ENCODE data around the gene SEMA5A. TPM values are rescaled to one million over a fixed set of nuclear protein-coding genes. Genes with fewer than 3 reads are reported as not detected.

SEMA5A gene
- total RNA-seq, 1 experiment from 2014 or later = 0.15 TPM

DNA sequence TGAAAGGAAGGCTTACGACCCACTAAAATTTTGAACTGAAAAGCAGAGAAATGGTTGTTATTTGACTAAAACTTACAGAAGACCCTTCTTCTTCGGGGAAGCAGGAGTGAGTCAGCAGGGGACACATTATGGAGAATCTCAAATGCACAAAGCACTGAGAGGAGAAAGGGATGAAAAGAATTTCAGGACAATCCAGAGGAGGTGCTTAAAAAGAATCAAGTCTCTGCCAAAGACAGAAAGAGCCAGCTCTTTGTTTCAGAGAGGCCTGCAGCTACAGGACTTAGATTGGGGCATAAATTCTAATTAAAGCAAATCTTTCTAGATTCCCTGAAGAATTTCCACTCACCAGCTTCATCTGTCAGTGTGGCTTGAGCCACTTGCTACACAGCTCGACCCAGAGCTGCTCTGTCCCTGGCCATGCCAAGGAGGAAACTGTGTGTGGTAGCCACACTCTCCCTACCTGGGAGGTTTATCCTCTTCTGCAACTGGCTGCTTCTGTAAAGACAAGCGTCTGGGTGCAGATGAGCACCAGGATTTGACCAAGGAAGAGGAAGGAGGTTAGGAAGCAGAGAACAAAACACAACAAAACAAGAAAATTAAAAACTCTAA, 89.9 kb downstream of the SEMA5A start:
- ATAC-seq (no peak), DNase-seq (ENCODE audit: low read depth, low spot score) (no peak)
- Histone ChIP-seq H3K9me3 (ENCODE audit: control insufficient read depth, insufficient read depth, low read depth, low read length) (no peaks in the 10 kb centered on the region), H3K36me3 (ENCODE audit: control insufficient read depth, insufficient read depth, low read length) (no peaks in the 10 kb centered on the region), H3K27ac (ENCODE audit: low read length) (no peak overlapping the region), H3K4me1 (ENCODE audit: control insufficient read depth, insufficient read depth, low read length) (no peaks in the 10 kb centered on the region), H3K27me3 (ENCODE audit: control insufficient read depth, insufficient read depth, low read length) (no peaks in the 10 kb centered on the region), H3K4me3 (ENCODE audit: low read depth in 2 of 2, low read length in 2 of 2) (no peak overlapping the region)
- POLR2A ChIA-PET = no interaction called here
- TF ChIP-seq, protein P1, sequence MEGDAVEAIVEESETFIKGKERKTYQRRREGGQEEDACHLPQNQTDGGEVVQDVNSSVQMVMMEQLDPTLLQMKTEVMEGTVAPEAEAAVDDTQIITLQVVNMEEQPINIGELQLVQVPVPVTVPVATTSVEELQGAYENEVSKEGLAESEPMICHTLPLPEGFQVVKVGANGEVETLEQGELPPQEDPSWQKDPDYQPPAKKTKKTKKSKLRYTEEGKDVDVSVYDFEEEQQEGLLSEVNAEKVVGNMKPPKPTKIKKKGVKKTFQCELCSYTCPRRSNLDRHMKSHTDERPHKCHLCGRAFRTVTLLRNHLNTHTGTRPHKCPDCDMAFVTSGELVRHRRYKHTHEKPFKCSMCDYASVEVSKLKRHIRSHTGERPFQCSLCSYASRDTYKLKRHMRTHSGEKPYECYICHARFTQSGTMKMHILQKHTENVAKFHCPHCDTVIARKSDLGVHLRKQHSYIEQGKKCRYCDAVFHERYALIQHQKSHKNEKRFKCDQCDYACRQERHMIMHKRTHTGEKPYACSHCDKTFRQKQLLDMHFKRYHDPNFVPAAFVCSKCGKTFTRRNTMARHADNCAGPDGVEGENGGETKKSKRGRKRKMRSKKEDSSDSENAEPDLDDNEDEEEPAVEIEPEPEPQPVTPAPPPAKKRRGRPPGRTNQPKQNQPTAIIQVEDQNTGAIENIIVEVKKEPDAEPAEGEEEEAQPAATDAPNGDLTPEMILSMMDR (IDR thresholded peaks at IDR 0.05) = no peak
- intact Hi-C loops (cut with micrococcal nuclease; ENCODE audit: unreplicated experiment) = no loop called here
- in situ Hi-C loops (cut with HindIII; ENCODE audit: low pct_unique_long_range_greater_than_20kb, low sequenced_read_pairs) = no loop called here
- CTCF ChIA-PET = no interaction called here
- BruUV-seq (replicated peaks) = no TSS peak

DNA sequence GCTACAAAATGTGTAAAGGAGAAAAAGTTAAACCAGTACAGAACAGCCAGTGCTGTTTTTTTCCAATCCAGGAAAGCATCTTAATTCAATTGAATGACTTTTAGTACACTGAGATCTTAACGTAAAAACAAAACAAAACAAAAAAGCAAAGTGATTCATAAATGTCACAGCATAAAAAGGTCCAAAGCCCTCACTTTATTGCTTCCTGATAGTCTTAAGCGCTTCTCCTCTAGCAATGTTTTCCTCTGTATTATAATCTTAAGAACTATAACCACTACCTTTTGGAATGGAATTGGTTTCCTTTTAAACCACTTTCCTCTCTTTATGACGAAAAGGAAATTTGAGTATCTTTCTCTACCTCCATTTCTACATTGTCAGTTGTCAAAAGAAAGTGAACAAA, 91.4 kb downstream of the SEMA5A start:
- no peak overlapping the region for H3K4me3 ChIP-seq (ENCODE audit: low read depth in 2 of 2, low read length in 2 of 2)
- H3K27me3 ChIP-seq (ENCODE audit: control insufficient read depth, insufficient read depth, low read length) = no peaks in the 10 kb centered on the region
- ATAC-seq = no peak
- in situ Hi-C loops (cut with HindIII; ENCODE audit: low pct_unique_long_range_greater_than_20kb, low sequenced_read_pairs) (no loop called here), intact Hi-C loops (cut with micrococcal nuclease; ENCODE audit: unreplicated experiment) (no loop called here)
- no TSS peak for BruUV-seq (replicated peaks)
- no peak for DNase-seq (ENCODE audit: low read depth, low spot score)
- ChIA-PET CTCF (no interaction called here), POLR2A (no interaction called here)
- no peaks in the 10 kb centered on the region for H3K4me1 ChIP-seq (ENCODE audit: control insufficient read depth, insufficient read depth, low read length)
- TF ChIP-seq, protein P2, sequence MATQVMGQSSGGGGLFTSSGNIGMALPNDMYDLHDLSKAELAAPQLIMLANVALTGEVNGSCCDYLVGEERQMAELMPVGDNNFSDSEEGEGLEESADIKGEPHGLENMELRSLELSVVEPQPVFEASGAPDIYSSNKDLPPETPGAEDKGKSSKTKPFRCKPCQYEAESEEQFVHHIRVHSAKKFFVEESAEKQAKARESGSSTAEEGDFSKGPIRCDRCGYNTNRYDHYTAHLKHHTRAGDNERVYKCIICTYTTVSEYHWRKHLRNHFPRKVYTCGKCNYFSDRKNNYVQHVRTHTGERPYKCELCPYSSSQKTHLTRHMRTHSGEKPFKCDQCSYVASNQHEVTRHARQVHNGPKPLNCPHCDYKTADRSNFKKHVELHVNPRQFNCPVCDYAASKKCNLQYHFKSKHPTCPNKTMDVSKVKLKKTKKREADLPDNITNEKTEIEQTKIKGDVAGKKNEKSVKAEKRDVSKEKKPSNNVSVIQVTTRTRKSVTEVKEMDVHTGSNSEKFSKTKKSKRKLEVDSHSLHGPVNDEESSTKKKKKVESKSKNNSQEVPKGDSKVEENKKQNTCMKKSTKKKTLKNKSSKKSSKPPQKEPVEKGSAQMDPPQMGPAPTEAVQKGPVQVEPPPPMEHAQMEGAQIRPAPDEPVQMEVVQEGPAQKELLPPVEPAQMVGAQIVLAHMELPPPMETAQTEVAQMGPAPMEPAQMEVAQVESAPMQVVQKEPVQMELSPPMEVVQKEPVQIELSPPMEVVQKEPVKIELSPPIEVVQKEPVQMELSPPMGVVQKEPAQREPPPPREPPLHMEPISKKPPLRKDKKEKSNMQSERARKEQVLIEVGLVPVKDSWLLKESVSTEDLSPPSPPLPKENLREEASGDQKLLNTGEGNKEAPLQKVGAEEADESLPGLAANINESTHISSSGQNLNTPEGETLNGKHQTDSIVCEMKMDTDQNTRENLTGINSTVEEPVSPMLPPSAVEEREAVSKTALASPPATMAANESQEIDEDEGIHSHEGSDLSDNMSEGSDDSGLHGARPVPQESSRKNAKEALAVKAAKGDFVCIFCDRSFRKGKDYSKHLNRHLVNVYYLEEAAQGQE (IDR thresholded peaks at IDR 0.05; ENCODE audit: insufficient read depth in 1 of 2, low read depth in 2 of 2, low read length in 1 of 2) = no peak
- no peak for TF ChIP-seq SIN3A (IDR thresholded peaks at IDR 0.05; ENCODE audit: borderline replicate concordance, insufficient read depth, low read depth, low read length)
- no peak for TF ChIP-seq TCF7L2 (IDR thresholded peaks at IDR 0.05; ENCODE audit: low read depth, low read length)
- no peak for TF ChIP-seq POLR2AphosphoS5 (IDR thresholded peaks at IDR 0.05; ENCODE audit: low read depth, low read length)
- TF ChIP-seq, protein P1 (IDR thresholded peaks at IDR 0.05) = no peak
- H3K9me3 ChIP-seq (ENCODE audit: control insufficient read depth, insufficient read depth, low read depth, low read length) = no peaks in the 10 kb centered on the region
- no peaks in the 10 kb centered on the region for H3K36me3 ChIP-seq (ENCODE audit: control insufficient read depth, insufficient read depth, low read length)
- H3K27ac ChIP-seq (ENCODE audit: low read length) = no peak overlapping the region
